GM12878 (cell line): ENCODE results near the gene SYT14. TPM values are rescaled to one million over a fixed set of nuclear protein-coding genes. Genes with fewer than 3 reads are reported as not detected.

Experiments used
- ATAC-seq: fragments of 200-7000 bp; cut with Tn5 transposase; 3 replicates; pipeline ENCODE4 v1.9.1; 2020; ENCODE audit warnings: mild to moderate bottlenecking, moderate library complexity
- BruUV-seq: library from RNA; stranded (reverse); fragments of 400-500 nt; replicated peaks from 2 replicates; lab custom pipeline; 2021; lab: Mats Ljungman, UMichigan
- CTCF ChIA-PET: fragments of 300-600 bp; sonication (Branson Sonifier 250); formaldehyde crosslinking; extraction: SDS; loops from one replicate; lab custom pipeline; 2021; ENCODE audit warnings: inconsistent platforms; lab: Yijun Ruan, JAX
- POLR2A ChIA-PET: fragments of 350-600 bp; formaldehyde crosslinking; extraction: SDS; loops from one replicate; lab custom pipeline; 2021; ENCODE audit warnings: inconsistent platforms; lab: Charles Lee
- RAD21 ChIA-PET: fragments of 300-600 bp; sonication (Branson Sonifier 250); formaldehyde crosslinking; loops from one replicate; lab custom pipeline; 2023; ENCODE audit warnings: antibody characterized with exemption; ENCODE audit not compliant: unreplicated experiment; lab: Charles Lee
- SMC1A ChIA-PET: fragments of 300-600 bp; sonication (Branson Sonifier 250); formaldehyde crosslinking; loops from one replicate; lab custom pipeline; 2023; ENCODE audit not compliant: unreplicated experiment, uncharacterized antibody; lab: Charles Lee
- DNase-seq: peaks from one replicate; pipeline ENCODE4 v3.0.0-alpha.2; 2011; ENCODE audit warnings: low read depth, low spot score
- FAIRE-seq: peaks from 3 replicates; lab custom pipeline; 2011; peaks lifted over from hg19 to GRCh38; lab: Jason Lieb, UNC
- H2AFZ ChIP-seq: 2 replicates; pipeline ENCODE4 v1.6.0; 2011; ENCODE audit warnings: low read depth, low read length, control low read depth; ENCODE audit not compliant: control insufficient read depth
- H3K27ac ChIP-seq: 2 replicates; pipeline ENCODE4 v1.5.1; 2011; ENCODE audit warnings: control low read depth; ENCODE audit not compliant: control insufficient read depth, insufficient read depth
- H3K27me3 ChIP-seq, 2 experiments: replicated peaks in 1 of 2; 2 replicates each; pipeline versions ENCODE4 v1.6.0 to v1.6.1; 2011; ENCODE audit warnings: low read length in 1 of 2; ENCODE audit not compliant: control insufficient read depth in 2 of 2, insufficient read depth in 2 of 2
- H3K36me3 ChIP-seq, 2 experiments: 2 replicates each; pipeline ENCODE4 v1.5.1; 2011; ENCODE audit warnings: low read length in 1 of 2; ENCODE audit not compliant: control insufficient read depth in 2 of 2, insufficient read depth in 2 of 2
- H3K4me1 ChIP-seq: 2 replicates; pipeline ENCODE4 v1.6.1; 2011; ENCODE audit warnings: mild to moderate bottlenecking, low read length, moderate library complexity, mixed read lengths; ENCODE audit not compliant: control insufficient read depth, insufficient read depth
- H3K4me2 ChIP-seq: 2 replicates; pipeline ENCODE4 v1.6.0; 2011; ENCODE audit warnings: control low read depth; ENCODE audit not compliant: control insufficient read depth, insufficient read depth
- H3K4me3 ChIP-seq: fragments of 200-600 bp; sonication (generic); 2 replicates; pipeline ENCODE4 v1.5.1; 2016
- H3K79me2 ChIP-seq: 2 replicates; pipeline ENCODE4 v1.6.0; 2011; ENCODE audit warnings: low read length; ENCODE audit not compliant: control insufficient read depth, insufficient read depth
- H3K9ac ChIP-seq: 2 replicates; pipeline ENCODE4 v1.8.0; 2011; ENCODE audit warnings: low read length, control low read depth, mixed read lengths; ENCODE audit not compliant: control insufficient read depth, insufficient read depth
- H3K9me3 ChIP-seq: replicated peaks from 3 replicates; pipeline ENCODE4 v1.5.1; 2011; ENCODE audit warnings: mild to moderate bottlenecking, low read length; ENCODE audit not compliant: control insufficient read depth, insufficient read depth
- H4K20me1 ChIP-seq: 2 replicates; pipeline ENCODE4 v1.6.0; 2011; ENCODE audit not compliant: control insufficient read depth, insufficient read depth
- BCL11A ChIP-seq: IDR thresholded peaks from 2 replicates; pipeline ENCODE4 v1.6.1; 2011; ENCODE audit warnings: low read depth, low read length
- BHLHE40 ChIP-seq, 2 experiments: fragments of 450-650 bp in 1 of 2; IDR thresholded peaks; 2 replicates each; pipeline ENCODE4 v1.6.1; 2011 to 2017; ENCODE audit warnings: low read depth in 2 of 2, borderline replicate concordance in 1 of 2, improper control_type of control experiment in 1 of 2, low read length in 1 of 2, mild to moderate bottlenecking in 1 of 2
- BRCA1 ChIP-seq: IDR thresholded peaks from 2 replicates; pipeline ENCODE4 v1.6.1; 2011; ENCODE audit warnings: low read depth, low read length, improper control_type of control experiment
- E2F4 ChIP-seq: IDR thresholded peaks from 2 replicates; pipeline ENCODE4 v1.6.1; 2012; ENCODE audit warnings: low read depth, low read length, improper control_type of control experiment
- EGR1 ChIP-seq, 2 experiments: IDR thresholded peaks; 1 replicate in 1 of 2; 2 replicates in 1 of 2; pipeline ENCODE4 v1.6.1; 2011 to 2012; ENCODE audit warnings: low read depth in 2 of 2, low read length in 2 of 2, borderline replicate concordance in 1 of 2, mild to moderate bottlenecking in 1 of 2, moderate library complexity in 1 of 2
- ETV6 ChIP-seq, 2 experiments: fragments of 450-650 bp in 1 of 2; IDR thresholded peaks in 1 of 2; conservative IDR thresholded peaks in 1 of 2; 2 replicates each; pipeline ENCODE4 v1.6.1; 2014; ENCODE audit warnings: antibody characterized with exemption in 1 of 2, borderline replicate concordance in 1 of 2, low read depth in 1 of 2, mild to moderate bottlenecking in 1 of 2, moderate library complexity in 1 of 2
- GABPA ChIP-seq: IDR thresholded peaks from 2 replicates; pipeline ENCODE4 v1.6.1; 2014; ENCODE audit warnings: antibody characterized with exemption, low read depth, mild to moderate bottlenecking, inconsistent platforms
- HDAC2 ChIP-seq: fragments of 200-600 bp; sonication (generic); IDR thresholded peaks from 2 replicates; pipeline ENCODE4 v1.6.1; 2017
- NFIC ChIP-seq: IDR thresholded peaks from 2 replicates; pipeline ENCODE4 v1.6.1; 2012; ENCODE audit warnings: low read depth, mild to moderate bottlenecking, inconsistent platforms, low read length, moderate library complexity
- PML ChIP-seq: IDR thresholded peaks from 2 replicates; pipeline ENCODE4 v1.6.1; 2012; ENCODE audit warnings: low read length, inconsistent platforms
- POLR2AphosphoS5 ChIP-seq: IDR thresholded peaks from 2 replicates; pipeline ENCODE4 v1.6.1; 2011; ENCODE audit warnings: mild to moderate bottlenecking, low read length, inconsistent platforms
- RAD51 ChIP-seq: fragments of 450-650 bp; IDR thresholded peaks from 2 replicates; pipeline ENCODE4 v1.6.1; 2016; ENCODE audit warnings: moderate library complexity, mild to moderate bottlenecking, inconsistent platforms
- RBBP5 ChIP-seq: fragments of 200-600 bp; sonication (generic); conservative IDR thresholded peaks from 2 replicates; pipeline ENCODE4 v1.6.1; 2016
- RUNX3 ChIP-seq: IDR thresholded peaks from 2 replicates; pipeline ENCODE4 v1.6.1; 2012; ENCODE audit warnings: low read length, inconsistent platforms
- SUPT20H ChIP-seq: IDR thresholded peaks from 2 replicates; pipeline ENCODE4 v1.6.1; 2011; ENCODE audit warnings: low read depth, mild to moderate bottlenecking, low read length, moderate library complexity, borderline replicate concordance; ENCODE audit not compliant: control insufficient read depth
- TCF12 ChIP-seq: IDR thresholded peaks from 2 replicates; pipeline ENCODE4 v1.6.1; 2011; ENCODE audit warnings: low read depth, mild to moderate bottlenecking, low read length
- WRNIP1 ChIP-seq: IDR thresholded peaks from 2 replicates; pipeline ENCODE4 v1.6.1; 2011; ENCODE audit warnings: low read depth, low read length, improper control_type of control experiment, borderline replicate concordance
- YY1 ChIP-seq: IDR thresholded peaks from 2 replicates; pipeline ENCODE4 v1.6.1; 2011; ENCODE audit warnings: low read depth, mild to moderate bottlenecking, low read length
- ZNF24 ChIP-seq: fragments of 450-650 bp; IDR thresholded peaks from 2 replicates; pipeline ENCODE4 v1.6.1; 2017; ENCODE audit warnings: antibody characterized with exemption, mild to moderate bottlenecking
- ZNF274 ChIP-seq: IDR thresholded peaks from one replicate; pipeline ENCODE4 v1.8.0; 2011; ENCODE audit not compliant: insufficient read length, insufficient read depth
- in situ Hi-C: fragments of 300-500 bp; cut with MboI; formaldehyde crosslinking; loops from 9 replicates; pipeline ENCODE4 v1.14.3; 2018; ENCODE audit warnings: mixed read lengths
- intact Hi-C: fragments of 100-400 bp; cut with micrococcal nuclease; formaldehyde crosslinking; loops from one replicate; pipeline ENCODE4 v1.14.2; 2022; ENCODE audit not compliant: unreplicated experiment
- polyA plus RNA-seq, 11 experiments: library from polyadenylated mRNA; depleted of rRNA in 4 of 11; unstranded in 6 of 11; stranded (reverse) in 5 of 11; fragments of >200 nt; fragmentation: Nextera tagmentation in 4 of 11; fragmentation: Illumina TruSeq in 1 of 11; extraction: Ambion mirVana in 4 of 11; extraction: Trizol in 1 of 11; gene quantifications; 1 replicate in 1 of 11; 2 replicates in 10 of 11; pipeline versions ENCODE4 v1.2.1 to v1.2.3, GENCODE V29; 2011 to 2016; ENCODE audit warnings: inconsistent platforms in 2 of 11, missing spikeins in 2 of 11, low read depth in 1 of 11
- total RNA-seq, 4 experiments: library from RNA; depleted of rRNA in 3 of 4; stranded (reverse); fragments of >200 nt in 3 of 4; fragmentation: Illumina TruSeq in 1 of 4; extraction: Trizol in 1 of 4; gene quantifications; 2 replicates each; pipeline versions ENCODE4 v1.2.1 to v1.2.3, GENCODE V29; 2013 to 2021
- TF ChIP-seq, protein P1 (sequence below): fragments of 450-650 bp; IDR thresholded peaks from 2 replicates; pipeline ENCODE4 v1.6.1; 2017; ENCODE audit warnings: mild to moderate bottlenecking, moderate library complexity

Gene SYT14
- total and polyA plus RNA-seq, 10 of the 15 experiments (the other 5 are each of a cell fraction or from before 2014, with no cell fraction given): under 0.01 TPM; not detected in 9

DNA sequence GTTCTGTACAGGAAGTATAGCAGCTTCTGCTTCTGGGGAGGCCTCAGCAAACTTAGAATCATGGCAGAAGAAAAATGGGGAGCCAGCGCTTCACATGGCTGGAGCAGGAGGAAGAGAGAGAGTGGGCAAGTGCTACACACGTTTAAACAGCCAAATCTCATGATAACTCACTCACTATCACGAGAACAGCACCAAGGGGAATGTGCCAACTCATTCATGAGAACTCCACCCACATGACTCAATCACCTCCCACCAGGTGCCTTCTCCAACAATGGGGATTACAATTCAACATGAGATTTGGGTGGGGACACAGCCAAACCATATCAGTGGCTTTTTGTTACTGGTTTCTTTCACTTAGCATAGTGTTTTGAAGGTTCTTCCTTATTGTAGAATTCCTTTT lies 138.6 kb downstream of the SYT14 start (continued):
- TF ChIP-seq, protein P1, sequence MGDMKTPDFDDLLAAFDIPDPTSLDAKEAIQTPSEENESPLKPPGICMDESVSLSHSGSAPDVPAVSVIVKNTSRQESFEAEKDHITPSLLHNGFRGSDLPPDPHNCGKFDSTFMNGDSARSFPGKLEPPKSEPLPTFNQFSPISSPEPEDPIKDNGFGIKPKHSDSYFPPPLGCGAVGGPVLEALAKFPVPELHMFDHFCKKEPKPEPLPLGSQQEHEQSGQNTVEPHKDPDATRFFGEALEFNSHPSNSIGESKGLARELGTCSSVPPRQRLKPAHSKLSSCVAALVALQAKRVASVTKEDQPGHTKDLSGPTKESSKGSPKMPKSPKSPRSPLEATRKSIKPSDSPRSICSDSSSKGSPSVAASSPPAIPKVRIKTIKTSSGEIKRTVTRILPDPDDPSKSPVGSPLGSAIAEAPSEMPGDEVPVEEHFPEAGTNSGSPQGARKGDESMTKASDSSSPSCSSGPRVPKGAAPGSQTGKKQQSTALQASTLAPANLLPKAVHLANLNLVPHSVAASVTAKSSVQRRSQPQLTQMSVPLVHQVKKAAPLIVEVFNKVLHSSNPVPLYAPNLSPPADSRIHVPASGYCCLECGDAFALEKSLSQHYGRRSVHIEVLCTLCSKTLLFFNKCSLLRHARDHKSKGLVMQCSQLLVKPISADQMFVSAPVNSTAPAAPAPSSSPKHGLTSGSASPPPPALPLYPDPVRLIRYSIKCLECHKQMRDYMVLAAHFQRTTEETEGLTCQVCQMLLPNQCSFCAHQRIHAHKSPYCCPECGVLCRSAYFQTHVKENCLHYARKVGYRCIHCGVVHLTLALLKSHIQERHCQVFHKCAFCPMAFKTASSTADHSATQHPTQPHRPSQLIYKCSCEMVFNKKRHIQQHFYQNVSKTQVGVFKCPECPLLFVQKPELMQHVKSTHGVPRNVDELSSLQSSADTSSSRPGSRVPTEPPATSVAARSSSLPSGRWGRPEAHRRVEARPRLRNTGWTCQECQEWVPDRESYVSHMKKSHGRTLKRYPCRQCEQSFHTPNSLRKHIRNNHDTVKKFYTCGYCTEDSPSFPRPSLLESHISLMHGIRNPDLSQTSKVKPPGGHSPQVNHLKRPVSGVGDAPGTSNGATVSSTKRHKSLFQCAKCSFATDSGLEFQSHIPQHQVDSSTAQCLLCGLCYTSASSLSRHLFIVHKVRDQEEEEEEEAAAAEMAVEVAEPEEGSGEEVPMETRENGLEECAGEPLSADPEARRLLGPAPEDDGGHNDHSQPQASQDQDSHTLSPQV: no peak
- no peak for TF ChIP-seq RUNX3
- no peak for TF ChIP-seq YY1
- TF ChIP-seq, all 136 proteins: peak for 0

DNA sequence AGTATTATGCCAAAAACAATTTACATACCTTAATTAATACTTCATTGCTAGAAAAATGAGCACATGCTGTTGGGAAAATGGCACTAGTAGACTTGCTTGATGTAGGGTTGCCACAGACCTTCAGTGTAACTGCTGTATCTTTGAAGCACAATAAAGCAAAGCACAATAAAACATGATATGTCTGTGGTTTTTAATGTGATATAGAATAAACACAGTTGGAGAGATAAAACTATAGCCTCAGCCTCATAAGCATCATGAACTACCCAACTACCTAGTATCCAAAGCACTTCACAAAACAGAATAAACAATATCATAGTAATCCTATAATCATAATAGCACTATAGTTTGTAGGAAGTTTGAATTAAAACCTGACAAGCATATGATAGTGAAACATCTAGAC lies 143.5 kb downstream of the SYT14 start:
- in situ Hi-C loops: no loop called here
- Histone ChIP-seq H3K4me2 (no peak overlapping the region), H2AFZ (no peak overlapping the region), H4K20me1 (no peaks in the 10 kb centered on the region), H3K36me3 (no peaks in the 10 kb centered on the region), H3K4me1 (no peaks in the 10 kb centered on the region), H3K9ac (no peak overlapping the region), H3K9me3 (no peaks in the 10 kb centered on the region), H3K27me3 (no peaks in the 10 kb centered on the region), H3K4me3 (no peak overlapping the region), H3K79me2 (no peaks in the 10 kb centered on the region), H3K27ac (no peak overlapping the region)
- intact Hi-C loops: no loop called here
- SMC1A ChIA-PET: no interaction called here
- no peak for FAIRE-seq
- DNase-seq: no peak
- CTCF ChIA-PET: no interaction called here
- no peak for ATAC-seq
- RAD21 ChIA-PET: no interaction called here
- TF ChIP-seq RAD51 (no peak), HDAC2 (no peak), NFIC (no peak), BRCA1 (no peak), EGR1 (IDR thresholded peaks at IDR 0.05; ENCODE audit: borderline replicate concordance in 1 of 2, low read depth in 2 of 2, low read length in 2 of 2) (no peak), ZNF274 (no peak), SUPT20H (no peak), WRNIP1 (no peak), ETV6 (conservative IDR thresholded peaks at IDR 0.05 in 1 of 2, IDR thresholded peaks at IDR 0.05 in 1 of 2; ENCODE audit: borderline replicate concordance in 1 of 2, low read depth in 1 of 2) (no peak), E2F4 (no peak), ZNF24 (no peak), YY1 (no peak), POLR2AphosphoS5 (no peak), PML (no peak), BHLHE40 (IDR thresholded peaks at IDR 0.05; ENCODE audit: borderline replicate concordance in 1 of 2, low read depth in 2 of 2, low read length in 1 of 2) (no peak), BCL11A (no peak), GABPA (no peak), RBBP5 (no peak), TCF12 (no peak)
- POLR2A ChIA-PET: no interaction called here
- no TSS peak for BruUV-seq
